ENCODE results near the gene HS6ST2. TPM values are rescaled to one million over a fixed set of nuclear protein-coding genes. Genes with fewer than 3 reads are reported as not detected.

The HS6ST2 gene
- total RNA-seq, 1 experiment from 2014 or later: 7.4 TPM

GRCh38 chrX:132818638-132819037 lies 139.8 kb downstream of the HS6ST2 start:
- no peak overlapping the region for H3K4me3 ChIP-seq (ENCODE audit: low read length)
- TF ChIP-seq EZH2 (IDR thresholded peaks at IDR 0.05; ENCODE audit: low read length, unreplicated experiment): no peak
- no peak for TF ChIP-seq EZH2phosphoT487 (IDR thresholded peaks at IDR 0.05; ENCODE audit: borderline replicate concordance, low read length)
- no peak for TF ChIP-seq CTCF (conservative IDR thresholded peaks at IDR 0.05; ENCODE audit: low read depth, low read length)
- no peaks in the 10 kb centered on the region for H3F3A ChIP-seq (ENCODE audit: low read length, unreplicated experiment)
- no peak overlapping the region for H3K9ac ChIP-seq (ENCODE audit: low read length)
- H3K9me2 ChIP-seq (replicated peaks; ENCODE audit: low read length): no peaks in the 10 kb centered on the region
- H3K27ac ChIP-seq (ENCODE audit: low read length): no peak overlapping the region
- no peak overlapping the region for H3K4me2 ChIP-seq (ENCODE audit: low read length)
- ATAC-seq: no peak
- intact Hi-C loops (cut with micrococcal nuclease): no loop called here
- H3K4me1 ChIP-seq (ENCODE audit: insufficient read depth, low read length): no peaks in the 10 kb centered on the region
- H3K79me2 ChIP-seq (ENCODE audit: low read length): no peaks in the 10 kb centered on the region
- DNase-seq: no peak
- H3K27me3 ChIP-seq (ENCODE audit: low read length): no peaks in the 10 kb centered on the region
- CTCF ChIA-PET: no interaction called here
- POLR2A ChIA-PET (ENCODE audit: unreplicated experiment): no interaction called here
- no peak overlapping the region for H2AFZ ChIP-seq (ENCODE audit: low read length)
- BruUV-seq (replicated peaks): no TSS peak
- no peaks in the 10 kb centered on the region for H4K20me1 ChIP-seq (ENCODE audit: low read length)
- no peaks in the 10 kb centered on the region for H3K36me3 ChIP-seq (ENCODE audit: low read depth, low read length)
- H3K9me3 ChIP-seq (ENCODE audit: low read length): no peaks in the 10 kb centered on the region

DNA sequence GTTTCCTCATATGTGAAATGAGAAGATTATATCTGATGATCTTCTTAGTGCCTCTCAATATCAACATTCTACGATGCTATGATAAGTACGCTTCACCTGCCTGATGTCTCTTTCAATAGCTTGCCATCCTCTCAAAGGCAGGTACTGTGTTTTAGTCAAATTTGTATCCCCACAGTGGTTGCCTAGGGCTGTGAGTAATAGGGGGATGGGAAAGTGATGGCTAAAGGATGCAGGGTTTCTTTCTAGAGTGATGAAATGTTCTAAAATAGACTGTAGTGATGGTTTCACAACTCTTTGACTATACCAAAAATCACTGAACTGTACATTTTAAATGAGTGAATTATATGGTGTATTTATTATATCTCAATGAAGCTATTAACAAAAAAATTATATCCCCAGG lies 142.8 kb downstream of the HS6ST2 start:
- H3K9me3 ChIP-seq (ENCODE audit: low read length): no peaks in the 10 kb centered on the region
- no peaks in the 10 kb centered on the region for H3K4me1 ChIP-seq (ENCODE audit: insufficient read depth, low read length)
- H3K9me2 ChIP-seq (replicated peaks; ENCODE audit: low read length): no peaks in the 10 kb centered on the region
- no TSS peak for BruUV-seq (replicated peaks)
- H3K27me3 ChIP-seq (ENCODE audit: low read length): no peaks in the 10 kb centered on the region
- H3K9ac ChIP-seq (ENCODE audit: low read length): no peak overlapping the region
- H4K20me1 ChIP-seq (ENCODE audit: low read length): no peaks in the 10 kb centered on the region
- TF ChIP-seq EZH2 (IDR thresholded peaks at IDR 0.05; ENCODE audit: low read length, unreplicated experiment) (no peak), CTCF (conservative IDR thresholded peaks at IDR 0.05; ENCODE audit: low read depth, low read length) (no peak), EZH2phosphoT487 (IDR thresholded peaks at IDR 0.05; ENCODE audit: borderline replicate concordance, low read length) (no peak)
- H3K36me3 ChIP-seq (ENCODE audit: low read depth, low read length): no peaks in the 10 kb centered on the region
- CTCF ChIA-PET: no interaction called here
- DNase-seq: no peak
- H3K4me3 ChIP-seq (ENCODE audit: low read length): no peak overlapping the region
- H3K27ac ChIP-seq (ENCODE audit: low read length): no peak overlapping the region
- no peak for ATAC-seq
- intact Hi-C loops (cut with micrococcal nuclease): no loop called here
- H3K4me2 ChIP-seq (ENCODE audit: low read length): no peak overlapping the region
- H3K79me2 ChIP-seq (ENCODE audit: low read length): no peaks in the 10 kb centered on the region
- H2AFZ ChIP-seq (ENCODE audit: low read length): no peak overlapping the region
- POLR2A ChIA-PET (ENCODE audit: unreplicated experiment): no interaction called here
- no peaks in the 10 kb centered on the region for H3F3A ChIP-seq (ENCODE audit: low read length, unreplicated experiment)

GRCh38 chrX:132810964-132811712 lies 147.3 kb downstream of the HS6ST2 start:
- H4K20me1 ChIP-seq (ENCODE audit: low read length): no peaks in the 10 kb centered on the region
- no peak for DNase-seq
- H3K9ac ChIP-seq (ENCODE audit: low read length): no peak overlapping the region
- intact Hi-C loops (cut with micrococcal nuclease): no loop called here
- no peaks in the 10 kb centered on the region for H3K9me3 ChIP-seq (ENCODE audit: low read length)
- ATAC-seq: no peak
- TF ChIP-seq EZH2phosphoT487 (IDR thresholded peaks at IDR 0.05; ENCODE audit: borderline replicate concordance, low read length) (no peak), CTCF (conservative IDR thresholded peaks at IDR 0.05; ENCODE audit: low read depth, low read length) (no peak), EZH2 (IDR thresholded peaks at IDR 0.05; ENCODE audit: low read length, unreplicated experiment) (no peak)
- no peaks in the 10 kb centered on the region for H3K36me3 ChIP-seq (ENCODE audit: low read depth, low read length)
- CTCF ChIA-PET: no interaction called here
- BruUV-seq (replicated peaks): no TSS peak
- H3F3A ChIP-seq (ENCODE audit: low read length, unreplicated experiment): no peaks in the 10 kb centered on the region
- no peaks in the 10 kb centered on the region for H3K9me2 ChIP-seq (replicated peaks; ENCODE audit: low read length)
- no peak overlapping the region for H2AFZ ChIP-seq (ENCODE audit: low read length)
- POLR2A ChIA-PET (ENCODE audit: unreplicated experiment): interaction anchor here (0.6 kb wide), 1 partner anchor 11 kb away, joined by 3 read pairs; no protein-coding TSS in a partner anchor
- H3K27ac ChIP-seq (ENCODE audit: low read length): no peak overlapping the region
- H3K4me1 ChIP-seq (ENCODE audit: insufficient read depth, low read length): no peaks in the 10 kb centered on the region
- H3K27me3 ChIP-seq (ENCODE audit: low read length): no peaks in the 10 kb centered on the region
- no peaks in the 10 kb centered on the region for H3K79me2 ChIP-seq (ENCODE audit: low read length)
- H3K4me2 ChIP-seq (ENCODE audit: low read length): no peak overlapping the region
- no peak overlapping the region for H3K4me3 ChIP-seq (ENCODE audit: low read length)
